ENCODE measurements around the gene EVPL.

GRCh38 chr17:76002100-76002499, 25.0 kb downstream of the EVPL start:
- TF ChIP-seq, protein P1, sequence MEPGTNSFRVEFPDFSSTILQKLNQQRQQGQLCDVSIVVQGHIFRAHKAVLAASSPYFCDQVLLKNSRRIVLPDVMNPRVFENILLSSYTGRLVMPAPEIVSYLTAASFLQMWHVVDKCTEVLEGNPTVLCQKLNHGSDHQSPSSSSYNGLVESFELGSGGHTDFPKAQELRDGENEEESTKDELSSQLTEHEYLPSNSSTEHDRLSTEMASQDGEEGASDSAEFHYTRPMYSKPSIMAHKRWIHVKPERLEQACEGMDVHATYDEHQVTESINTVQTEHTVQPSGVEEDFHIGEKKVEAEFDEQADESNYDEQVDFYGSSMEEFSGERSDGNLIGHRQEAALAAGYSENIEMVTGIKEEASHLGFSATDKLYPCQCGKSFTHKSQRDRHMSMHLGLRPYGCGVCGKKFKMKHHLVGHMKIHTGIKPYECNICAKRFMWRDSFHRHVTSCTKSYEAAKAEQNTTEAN (CRISPR knock-in tag; conservative IDR thresholded peaks at IDR 0.05): no peak
- no peak for TF ChIP-seq KDM5A (IDR thresholded peaks at IDR 0.05; ENCODE audit: borderline replicate concordance, low read length)
- TF ChIP-seq EZH2 (conservative IDR thresholded peaks at IDR 0.05; ENCODE audit: low read depth, low read length): no peak
- no peak for TF ChIP-seq POLR2AphosphoS5 (IDR thresholded peaks at IDR 0.05; ENCODE audit: low read depth, low read length)

All from HepG2 (cell line).